Pancreas (tissue), 10 donors: ENCODE data around the gene SLC12A4. TPM values are rescaled to one million over a fixed set of nuclear protein-coding genes. Genes with fewer than 3 reads are reported as not detected.

Source experiments
- ATAC-seq, 4 donors: fragments of 200-7000 bp; cut with Tn5 transposase; one replicate each; pipeline versions ENCODE4 v1.8.0 to v1.9.1; 2020; ENCODE audit warnings: mild to moderate bottlenecking in 4 of 4, moderate library complexity in 4 of 4
- DNase-seq, 6 donors: peaks; one replicate each; pipeline ENCODE4 v3.0.0-alpha.2; 2020
- FAIRE-seq: peaks from 2 replicates; lab custom pipeline; 2012; peaks lifted over from hg19 to GRCh38; lab: Jason Lieb, UNC
- H3K27ac ChIP-seq, 4 donors: fragments of 200-600 bp; sonication (generic); 1 replicate in 3 of 4; 2 replicates in 1 of 4; pipeline versions ENCODE4 v1.5.0 to v1.8.0; 2020
- H3K27me3 ChIP-seq, 4 donors: fragments of 200-600 bp; one replicate each; pipeline ENCODE4 v1.8.0; 2021
- H3K36me3 ChIP-seq, 3 donors: fragments of 200-600 bp; sonication (generic) in 1 of 3; one replicate each; pipeline versions ENCODE4 v1.5.0 to v1.8.0; 2020 to 2021
- H3K4me1 ChIP-seq, 3 donors: fragments of 200-600 bp; one replicate each; pipeline ENCODE4 v1.8.0; 2021
- H3K4me3 ChIP-seq, 4 donors: fragments of 200-600 bp; sonication (generic) in 2 of 4; one replicate each; pipeline versions ENCODE4 v1.5.0 to v1.8.0; 2020 to 2021
- H3K9me3 ChIP-seq, 4 donors: fragments of 200-600 bp; one replicate each; pipeline ENCODE4 v1.8.0; 2021
- WGBS, 2 donors: extraction: QIAGEN DNeasy Blood & Tissue Kit; methylation state at CpG; one replicate each; pipeline ENCODE4 v1.1.7; 2013; 5-methylcytosine and 5-hydroxymethylcytosine counted together
- intact Hi-C, 3 donors: fragments of 100-400 bp; cut with DNase I; formaldehyde crosslinking; loops; one replicate each; pipeline versions ENCODE4 v1.11.1 to v1.14.2; 2022
- polyA plus RNA-seq, 2 donors: library from polyadenylated mRNA; stranded (reverse); fragments of 200-250 nt; gene quantifications; one replicate each; pipeline ENCODE4 v1.2.3, GENCODE V29; 2013
- total RNA-seq, 6 donors: library from RNA; stranded (reverse); fragmentation: NEBNext Ultra II Directional in 4 of 6; extraction: Animal tissue kit (Norgen Biotek cat#: 25700) in 4 of 6; gene quantifications; one replicate each; pipeline versions ENCODE4 v1.2.1 to v1.2.4, GENCODE V29; 2021 to 2023
- TF ChIP-seq, protein P1 (sequence below), 4 donors: fragments of 200-600 bp; sonication (generic) in 3 of 4; IDR thresholded peaks; one replicate each; pipeline versions ENCODE4 v1.5.0 to v1.8.0; 2021; ENCODE audit warnings: antibody characterized with exemption in 4 of 4
- donor health status: healthy with polysubstance abuse.
- donor health status: DM: no; HTN: no; CAD: no; lungs with moderate emphysema.
- donor health status: DM: no; HTN: no; CAD: no.
- donor health status: control.
- donor health status: control.
- donor health status: Bipolar disorder and iron deficiency.
- donor health status: DM: yes; HTN: yes; CAD: no.
- donor health status: DM: no; HTN: no; CAD: no.
- donor health status: DM: no; HTN: no; CAD: no.
- donor health status: DM: yes; HTN: yes; CAD: no.

The SLC12A4 gene
- total and polyA plus RNA-seq, 8 donors: 15.8 to 46.4 (median 27.9) TPM

DNA sequence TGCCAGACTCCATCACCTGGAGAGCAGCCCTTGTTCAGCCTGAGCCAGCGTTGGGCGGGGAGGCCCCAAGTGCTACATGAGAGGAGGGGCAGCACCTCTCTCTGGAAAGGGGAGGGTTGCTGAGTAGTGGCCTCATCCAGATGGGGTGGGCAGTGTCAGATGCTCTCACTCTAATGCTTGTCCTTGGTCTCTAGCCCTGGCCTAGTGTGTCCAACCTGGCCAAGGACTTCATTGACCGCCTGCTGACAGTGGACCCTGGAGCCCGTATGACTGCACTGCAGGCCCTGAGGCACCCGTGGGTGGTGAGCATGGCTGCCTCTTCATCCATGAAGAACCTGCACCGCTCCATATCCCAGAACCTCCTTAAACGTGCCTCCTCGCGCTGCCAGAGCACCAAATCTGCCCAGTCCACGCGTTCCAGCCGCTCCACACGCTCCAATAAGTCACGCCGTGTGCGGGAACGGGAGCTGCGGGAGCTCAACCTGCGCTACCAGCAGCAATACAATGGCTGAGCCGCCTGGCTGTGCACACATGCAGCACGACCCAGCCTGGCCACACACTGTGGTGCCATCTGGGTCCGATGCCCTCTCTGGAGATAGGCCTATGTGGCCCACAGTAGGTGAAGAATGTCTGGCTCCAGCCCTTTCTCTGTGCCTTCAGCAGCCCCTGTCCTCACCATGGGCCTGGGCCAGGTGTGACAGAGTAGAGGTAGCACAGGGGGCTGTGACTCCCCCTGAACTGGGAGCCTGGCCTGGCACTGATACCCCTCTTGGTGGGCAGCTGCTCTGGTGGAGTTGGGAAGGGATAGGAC, 41.1 kb downstream of the SLC12A4 start:
- peaks cover 0 to 5% (median 0%) of the 10 kb centered on the region in 3 donors for H3K36me3 ChIP-seq
- 49 to 52% methylated on average over 22 of the region's 22 CpGs for WGBS, 2 donors
- peak overlapping the region; percentile 70 to 85 (median 80) for H3K27ac ChIP-seq
- ATAC-seq: peak in 3 of 4 donors; percentile 5 to 16 (median 6)
- intact Hi-C loops: loop anchor here in 1 of 3 donors (10.0 kb wide), 1 partner anchor 253 kb away; no protein-coding TSS in a partner anchor
- H3K27me3 ChIP-seq: no peaks in the 10 kb centered on the region
- peaks cover 0 to 6% (median 5%) of the 10 kb centered on the region in 3 donors for H3K4me1 ChIP-seq
- no peak for FAIRE-seq
- DNase-seq: peak in 5 of 6 donors; percentile 59 to 89 (median 68)
- no peaks in the 10 kb centered on the region for H3K9me3 ChIP-seq
- no peak overlapping the region for H3K4me3 ChIP-seq
- TF ChIP-seq, protein P1, sequence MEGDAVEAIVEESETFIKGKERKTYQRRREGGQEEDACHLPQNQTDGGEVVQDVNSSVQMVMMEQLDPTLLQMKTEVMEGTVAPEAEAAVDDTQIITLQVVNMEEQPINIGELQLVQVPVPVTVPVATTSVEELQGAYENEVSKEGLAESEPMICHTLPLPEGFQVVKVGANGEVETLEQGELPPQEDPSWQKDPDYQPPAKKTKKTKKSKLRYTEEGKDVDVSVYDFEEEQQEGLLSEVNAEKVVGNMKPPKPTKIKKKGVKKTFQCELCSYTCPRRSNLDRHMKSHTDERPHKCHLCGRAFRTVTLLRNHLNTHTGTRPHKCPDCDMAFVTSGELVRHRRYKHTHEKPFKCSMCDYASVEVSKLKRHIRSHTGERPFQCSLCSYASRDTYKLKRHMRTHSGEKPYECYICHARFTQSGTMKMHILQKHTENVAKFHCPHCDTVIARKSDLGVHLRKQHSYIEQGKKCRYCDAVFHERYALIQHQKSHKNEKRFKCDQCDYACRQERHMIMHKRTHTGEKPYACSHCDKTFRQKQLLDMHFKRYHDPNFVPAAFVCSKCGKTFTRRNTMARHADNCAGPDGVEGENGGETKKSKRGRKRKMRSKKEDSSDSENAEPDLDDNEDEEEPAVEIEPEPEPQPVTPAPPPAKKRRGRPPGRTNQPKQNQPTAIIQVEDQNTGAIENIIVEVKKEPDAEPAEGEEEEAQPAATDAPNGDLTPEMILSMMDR (IDR thresholded peaks at IDR 0.05): no peak

DNA sequence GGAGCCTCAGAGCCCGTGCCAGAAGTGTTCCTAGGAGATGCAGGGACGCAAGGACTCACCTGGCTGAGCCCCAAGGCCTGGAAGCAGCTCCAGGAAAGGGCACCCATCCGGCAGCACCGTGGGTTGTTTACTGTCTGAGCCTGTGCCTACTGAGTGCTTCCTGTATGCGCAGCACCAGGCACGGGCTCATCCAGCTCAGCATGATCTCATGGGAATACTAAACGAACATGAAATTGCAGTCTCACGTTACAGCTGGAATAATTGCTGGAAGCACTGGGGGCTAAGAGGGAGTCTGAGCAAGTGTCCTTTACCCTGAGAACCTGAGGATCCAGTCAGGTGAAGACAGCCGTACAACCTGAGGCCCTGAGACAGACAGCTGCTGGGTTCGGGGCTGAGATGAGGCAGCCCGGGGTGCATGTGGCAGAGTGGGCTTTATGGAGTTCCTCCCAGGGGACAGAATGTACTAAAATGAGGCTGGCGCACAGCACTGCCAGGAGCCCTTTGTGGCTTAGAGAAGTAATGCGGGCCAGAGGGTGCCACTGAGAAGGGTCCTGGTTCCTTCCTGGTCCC, 42.2 kb downstream of the SLC12A4 start:
- peak in 5 of 6 donors; percentile 72 to 94 (median 85) for DNase-seq
- TF ChIP-seq, protein P1 (IDR thresholded peaks at IDR 0.05): no peak

DNA sequence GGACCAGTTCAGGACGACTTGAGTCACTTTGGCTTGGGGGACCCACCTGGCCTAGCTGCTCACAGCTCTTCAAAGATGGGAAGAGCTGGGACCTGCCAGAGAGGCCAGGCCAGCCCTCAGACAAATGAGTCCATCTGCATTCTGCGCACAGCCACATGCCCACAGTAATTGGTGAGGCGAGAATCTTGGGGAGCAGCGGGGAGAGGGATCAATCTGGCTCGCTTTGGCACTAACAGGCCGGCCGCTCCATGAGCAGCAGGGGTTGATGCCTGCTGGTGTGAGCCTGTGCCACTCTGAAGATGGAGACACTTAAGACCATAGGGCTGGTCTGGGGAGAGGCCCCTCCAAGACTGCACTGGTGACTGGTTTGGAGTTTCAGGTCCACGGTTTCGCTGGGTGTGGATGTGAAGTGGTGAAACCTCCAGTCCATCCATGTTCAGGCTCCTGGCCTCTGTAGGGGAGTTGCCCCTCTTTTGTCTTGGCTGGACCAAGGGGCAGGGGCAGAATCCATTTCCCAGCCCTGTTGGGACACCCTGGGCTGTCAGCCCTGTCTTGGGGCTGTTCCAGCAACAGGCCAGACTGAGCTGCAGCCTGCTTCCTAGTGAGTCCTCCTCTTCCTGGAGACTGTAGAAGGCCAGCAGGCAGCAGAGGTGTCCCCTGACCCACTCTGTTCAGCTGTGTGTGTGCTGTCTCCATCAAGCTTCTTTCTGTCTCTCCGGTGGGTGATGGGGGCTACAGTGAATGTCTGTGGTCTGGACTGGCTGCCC, 44.1 kb downstream of the SLC12A4 start:
- 70 to 74% methylated on average over 10 of the region's 10 CpGs for WGBS, 2 donors
- H3K4me3 ChIP-seq: no peak overlapping the region
- peak in 3 of 6 donors; percentile 49 to 81 (median 61) for DNase-seq
- TF ChIP-seq, protein P1 (IDR thresholded peaks at IDR 0.05): no peak
- no peak for FAIRE-seq
- no peaks in the 10 kb centered on the region for H3K36me3 ChIP-seq
- no peaks in the 10 kb centered on the region for H3K9me3 ChIP-seq
- H3K4me1 ChIP-seq: peaks cover 0 to 4% (median 3%) of the 10 kb centered on the region in 3 donors
- H3K27ac ChIP-seq: peak overlapping the region in 1 of 4 donors; percentile 23
- intact Hi-C loops: loop anchor here in 1 of 3 donors (10.0 kb wide), 1 partner anchor 250 kb away; no protein-coding TSS in a partner anchor
- H3K27me3 ChIP-seq: no peaks in the 10 kb centered on the region
- ATAC-seq: peak in 1 of 4 donors; percentile 0

More for the DNA sequence above, 42.2 kb downstream of the SLC12A4 start:
- Histone ChIP-seq H3K27ac (peak overlapping the region; percentile 70 to 85 (median 80)), H3K9me3 (no peaks in the 10 kb centered on the region), H3K27me3 (no peaks in the 10 kb centered on the region), H3K4me3 (no peak overlapping the region), H3K4me1 (peaks cover 0 to 5% (median 4%) of the 10 kb centered on the region in 3 donors), H3K36me3 (peaks cover 0 to 5% (median 0%) of the 10 kb centered on the region in 3 donors)
- peak; percentile 29 to 72 (median 45) for ATAC-seq
- intact Hi-C loops: loop anchor here in 1 of 3 donors (10.0 kb wide), 1 partner anchor 251 kb away; no protein-coding TSS in a partner anchor
- 20 to 26% methylated on average over 13 of the region's 13 CpGs for WGBS, 2 donors
- FAIRE-seq: no peak

DNA sequence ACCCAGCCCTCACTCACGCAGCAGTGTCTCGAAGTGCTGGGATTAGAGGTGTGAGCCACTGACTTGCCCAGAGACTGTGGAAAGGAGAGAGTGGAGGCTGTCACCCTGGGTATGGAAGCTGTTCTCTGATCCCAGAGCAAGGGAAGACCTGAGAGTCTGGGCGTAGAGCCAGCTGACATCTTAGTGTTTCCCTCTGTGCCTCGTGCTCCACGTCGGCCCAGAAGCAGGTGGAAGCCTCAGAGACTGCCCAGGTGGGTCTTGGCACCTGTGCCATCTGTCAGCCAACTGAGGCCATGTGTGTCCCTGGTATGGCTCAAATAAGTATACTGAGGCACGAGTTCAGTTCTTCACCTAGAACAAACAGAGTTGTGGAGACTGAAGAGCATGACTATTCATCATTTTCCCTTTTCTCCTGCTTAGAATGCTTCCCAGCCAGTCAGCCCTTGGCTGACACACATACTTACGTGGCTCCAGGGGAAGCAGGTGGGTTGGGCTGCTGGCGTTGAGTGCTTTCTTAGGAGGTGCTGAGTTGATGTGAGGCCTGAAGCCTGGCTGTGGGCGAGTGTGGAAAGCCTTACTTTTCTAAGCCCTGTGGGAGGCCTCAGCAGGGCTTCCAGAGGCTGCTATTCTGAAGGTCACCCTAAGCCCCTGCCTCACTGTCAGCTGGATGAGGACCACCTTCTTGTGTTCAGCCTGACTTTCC, 44.9 kb downstream of the SLC12A4 start:
- no peaks in the 10 kb centered on the region for H3K36me3 ChIP-seq
- peaks cover 0 to 3% (median 0%) of the 10 kb centered on the region in 3 donors for H3K4me1 ChIP-seq
- intact Hi-C loops: loop anchor here in 1 of 3 donors (10.0 kb wide), 1 partner anchor 249 kb away; no protein-coding TSS in a partner anchor
- H3K9me3 ChIP-seq: no peaks in the 10 kb centered on the region
- peak in 3 of 6 donors; percentile 52 to 80 (median 61) for DNase-seq
- WGBS, 2 donors: 49 to 52% methylated on average over 10 of the region's 10 CpGs
- H3K4me3 ChIP-seq: no peak overlapping the region
- FAIRE-seq: no peak
- ATAC-seq: peak in 1 of 4 donors; percentile 17
- peak overlapping the region in 2 of 4 donors; percentile 2 to 23 for H3K27ac ChIP-seq
- H3K27me3 ChIP-seq: no peaks in the 10 kb centered on the region
- TF ChIP-seq, protein P1 (IDR thresholded peaks at IDR 0.05): no peak
